Endothelial cell of umbilical vein (primary cell): ENCODE results near the gene EDAR. TPM values are rescaled to one million over a fixed set of nuclear protein-coding genes. Genes with fewer than 3 reads are reported as not detected.

Source experiments
- BruUV-seq: library from RNA; stranded (reverse); fragments of 400-500 nt; replicated peaks from 2 replicates; lab custom pipeline; 2021; lab: Mats Ljungman, UMichigan
- CTCF ChIA-PET: fragments of 300-600, 350-600 bp; sonication (Branson Sonifier 250); formaldehyde crosslinking; loops from one replicate; lab custom pipeline; 2021; ENCODE audit warnings: antibody characterized with exemption, inconsistent platforms; lab: Charles Lee
- POLR2A ChIA-PET: fragments of 300-600, 350-600 bp; sonication (Branson Sonifier 250); formaldehyde crosslinking; loops from one replicate; lab custom pipeline; 2021; ENCODE audit warnings: antibody characterized with exemption, inconsistent platforms; lab: Charles Lee
- DNase-seq: peaks from one replicate; pipeline ENCODE4 v3.0.0-alpha.2; 2011; ENCODE audit warnings: low read depth, low spot score
- FAIRE-seq: peaks from 2 replicates; lab custom pipeline; 2011; peaks lifted over from hg19 to GRCh38; lab: Jason Lieb, UNC
- H2AFZ ChIP-seq: 2 replicates; pipeline ENCODE4 v1.6.0; 2012; ENCODE audit warnings: low read depth, low read length, control low read depth, inconsistent platforms
- H3K27ac ChIP-seq: 2 replicates; pipeline ENCODE4 v1.5.1; 2011; ENCODE audit warnings: low read depth, mild to moderate bottlenecking, control low read depth, low read length, moderate library complexity; ENCODE audit not compliant: insufficient read depth
- H3K27me3 ChIP-seq, 2 experiments: 2 replicates each; pipeline versions ENCODE4 v1.6.0 to v1.6.1; 2011; ENCODE audit warnings: low read length in 2 of 2, mixed read lengths in 1 of 2; ENCODE audit not compliant: control insufficient read depth in 2 of 2, insufficient read depth in 2 of 2
- H3K36me3 ChIP-seq, 2 experiments: 2 replicates in 1 of 2; 3 replicates in 1 of 2; pipeline ENCODE4 v1.5.1; 2011; ENCODE audit warnings: low read length in 2 of 2, mild to moderate bottlenecking in 1 of 2, moderate library complexity in 1 of 2; ENCODE audit not compliant: control insufficient read depth in 2 of 2, insufficient read depth in 2 of 2; ENCODE audit errors: extremely low read depth in 1 of 2
- H3K4me1 ChIP-seq: 3 replicates; pipeline ENCODE4 v1.5.1; 2011; ENCODE audit warnings: mild to moderate bottlenecking, low read length; ENCODE audit not compliant: control insufficient read depth, insufficient read depth; ENCODE audit errors: extremely low read depth
- H3K4me2 ChIP-seq: 2 replicates; pipeline ENCODE4 v1.6.1; 2011; ENCODE audit warnings: low read length, control low read depth, mixed read lengths; ENCODE audit not compliant: insufficient read depth
- H3K4me3 ChIP-seq, 3 experiments: fragments of 200-600 bp in 1 of 3; sonication (generic), shearing (Covaris generic) in 1 of 3; replicated peaks in 1 of 3; 2 replicates each; pipeline ENCODE4 v1.5.1; 2011 to 2016; ENCODE audit warnings: control low read depth in 3 of 3, low read length in 3 of 3, mild to moderate bottlenecking in 2 of 3, inconsistent platforms in 1 of 3, low read depth in 1 of 3, moderate library complexity in 1 of 3; ENCODE audit not compliant: insufficient read depth in 1 of 3
- H3K79me2 ChIP-seq: 2 replicates; pipeline ENCODE4 v1.6.0; 2012; ENCODE audit warnings: low read length, inconsistent platforms; ENCODE audit not compliant: control insufficient read depth, insufficient read depth
- H3K9ac ChIP-seq: replicated peaks from 2 replicates; pipeline ENCODE3; 2011; ENCODE audit warnings: low read length, control low read depth; ENCODE audit not compliant: insufficient read depth; ENCODE audit errors: extremely low read depth
- H3K9me1 ChIP-seq: replicated peaks from 3 replicates; pipeline ENCODE4 v1.6.0; 2011; ENCODE audit warnings: mild to moderate bottlenecking, low read length; ENCODE audit not compliant: control insufficient read depth, insufficient read depth; ENCODE audit errors: extremely low read depth
- H3K9me3 ChIP-seq: replicated peaks from 2 replicates; pipeline ENCODE4 v1.5.1; 2012; ENCODE audit warnings: low read length, inconsistent platforms; ENCODE audit not compliant: control insufficient read depth, insufficient read depth
- H4K20me1 ChIP-seq: replicated peaks from 2 replicates; pipeline ENCODE3; 2011; ENCODE audit warnings: mild to moderate bottlenecking, low read length; ENCODE audit not compliant: control insufficient read depth, insufficient read depth; ENCODE audit errors: extremely low read depth
- EZH2 ChIP-seq: IDR thresholded peaks from 2 replicates; pipeline ENCODE4 v1.6.1; 2012; ENCODE audit warnings: borderline replicate concordance, low read depth, mild to moderate bottlenecking, moderate library complexity, low read length, inconsistent platforms; ENCODE audit not compliant: severe bottlenecking
- FOS ChIP-seq: IDR thresholded peaks from 2 replicates; pipeline ENCODE4 v1.6.1; 2011; ENCODE audit warnings: mild to moderate bottlenecking, low read length, moderate library complexity, borderline replicate concordance; ENCODE audit not compliant: insufficient read depth
- GATA2 ChIP-seq: IDR thresholded peaks from 2 replicates; pipeline ENCODE4 v1.7.0; 2011; ENCODE audit warnings: low read depth, mild to moderate bottlenecking, moderate library complexity, mixed read lengths, low read length; ENCODE audit not compliant: insufficient read length, insufficient read depth
- JUN ChIP-seq: IDR thresholded peaks from 2 replicates; pipeline ENCODE4 v1.6.1; 2011; ENCODE audit warnings: borderline replicate concordance, low read depth; ENCODE audit not compliant: insufficient read length, insufficient read depth
- MYC ChIP-seq: IDR thresholded peaks from one replicate; pipeline ENCODE4 v1.6.1; 2011; ENCODE audit warnings: mild to moderate bottlenecking, low read depth, low read length
- POLR2A ChIP-seq: IDR thresholded peaks from 2 replicates; pipeline ENCODE4 v1.6.1; 2012; ENCODE audit warnings: low read depth, mild to moderate bottlenecking, control low read depth, low read length
- POLR2AphosphoS5 ChIP-seq: IDR thresholded peaks from 2 replicates; pipeline ENCODE4 v1.6.1; 2012; ENCODE audit warnings: low read depth, mild to moderate bottlenecking, control low read depth, low read length, moderate library complexity; ENCODE audit not compliant: insufficient read depth
- dilution Hi-C: fragments of 300-500 bp; cut with MboI; formaldehyde crosslinking; loops from one replicate; pipeline ENCODE4 v1.15.0; 2019; ENCODE audit warnings: low sequenced_read_pairs; ENCODE audit not compliant: extremely low pct_ligation_motif_present
- intact Hi-C: fragments of 100-400 bp; cut with micrococcal nuclease; formaldehyde crosslinking; loops from one replicate; pipeline ENCODE4 v1.10.0; 2022
- polyA plus RNA-seq, 4 experiments: library from polyadenylated mRNA; depleted of rRNA in 3 of 4; stranded (reverse) in 3 of 4; unstranded in 1 of 4; fragments of >200 nt; gene quantifications; 2 replicates each; pipeline versions ENCODE4 v1.2.1 to v1.2.3, GENCODE V29; 2011 to 2012; ENCODE audit warnings: missing spikeins in 1 of 4
- total RNA-seq: library from RNA; stranded (reverse); gene quantifications from 2 replicates; pipeline ENCODE4 v1.2.3, GENCODE V29; 2021
- TF ChIP-seq, protein P1 (sequence below), 2 donors: IDR thresholded peaks; 1 replicate in 1 of 2; 2 replicates in 1 of 2; pipeline ENCODE4 v1.5.1; 2011; ENCODE audit warnings: low read length in 2 of 2, mild to moderate bottlenecking in 2 of 2, moderate library complexity in 2 of 2, control low read depth in 1 of 2, inconsistent platforms in 1 of 2, low read depth in 1 of 2; ENCODE audit not compliant: insufficient read depth in 1 of 2; ENCODE audit errors: extremely low read depth in 1 of 2
- TF ChIP-seq, protein P2 (sequence below): IDR thresholded peaks from 2 replicates; pipeline ENCODE4 v1.6.1; 2011; ENCODE audit not compliant: insufficient read depth, insufficient read length

Gene EDAR
- total and polyA plus RNA-seq, 2 donors (not counting 3 experiments of a cell fraction or from before 2014, with no cell fraction given) = not detected

DNA sequence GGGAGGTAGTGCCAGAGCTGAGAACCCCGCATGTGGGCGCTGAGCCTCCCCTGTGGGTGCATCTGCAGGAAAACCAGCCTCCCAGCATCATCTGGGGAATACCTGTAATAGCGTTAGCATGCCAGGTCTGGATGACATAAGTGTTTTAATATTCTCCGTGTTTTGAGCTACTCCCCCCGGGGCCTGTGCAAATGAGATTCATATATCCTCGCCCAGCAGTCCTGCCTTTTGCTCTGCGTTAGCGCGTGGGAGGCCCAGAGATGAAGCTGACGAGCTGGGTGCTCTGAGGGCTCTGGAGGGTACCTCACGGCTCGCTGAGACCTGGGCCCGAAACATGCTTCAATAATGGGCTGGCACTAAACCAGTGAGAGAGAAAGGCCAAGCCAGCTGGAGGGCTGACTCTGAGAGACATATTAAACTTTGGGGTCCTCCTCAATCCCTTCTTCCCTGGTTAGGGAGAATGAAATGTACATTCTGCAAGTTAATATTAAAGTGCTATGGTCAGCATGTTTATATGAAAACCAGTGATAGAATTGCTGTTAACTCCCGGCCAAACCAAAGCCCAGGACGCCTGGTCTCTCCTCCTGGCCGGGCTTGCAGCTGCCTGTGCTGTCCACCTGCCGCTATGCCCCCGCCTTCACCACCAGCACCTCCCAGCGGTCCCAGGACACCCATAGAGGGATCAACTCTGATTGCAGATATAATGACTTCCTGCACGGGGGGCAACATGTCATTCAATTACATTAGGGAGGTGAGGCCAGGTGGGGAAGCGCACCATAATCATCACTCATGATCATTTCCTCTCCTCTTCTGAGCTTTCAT is 77.0 kb downstream of the EDAR start:
- H3K4me1 ChIP-seq = no peaks in the 10 kb centered on the region
- intact Hi-C loops (no loop called here), dilution Hi-C loops (no loop called here)
- no peak overlapping the region for H3K9ac ChIP-seq
- H3K36me3 ChIP-seq = no peaks in the 10 kb centered on the region
- POLR2A ChIA-PET = no interaction called here
- H3K4me2 ChIP-seq = no peak overlapping the region
- FAIRE-seq = no peak
- H3K4me3 ChIP-seq = no peak overlapping the region
- no peaks in the 10 kb centered on the region for H3K9me1 ChIP-seq
- no peak overlapping the region for H2AFZ ChIP-seq
- CTCF ChIA-PET = interaction anchor here (1.0 to 1.4 kb wide), 2 partner anchors 19 to 598 kb away, joined by 3 read pairs; no protein-coding TSS in a partner anchor
- no peaks in the 10 kb centered on the region for H3K9me3 ChIP-seq
- TF ChIP-seq, protein P1, sequence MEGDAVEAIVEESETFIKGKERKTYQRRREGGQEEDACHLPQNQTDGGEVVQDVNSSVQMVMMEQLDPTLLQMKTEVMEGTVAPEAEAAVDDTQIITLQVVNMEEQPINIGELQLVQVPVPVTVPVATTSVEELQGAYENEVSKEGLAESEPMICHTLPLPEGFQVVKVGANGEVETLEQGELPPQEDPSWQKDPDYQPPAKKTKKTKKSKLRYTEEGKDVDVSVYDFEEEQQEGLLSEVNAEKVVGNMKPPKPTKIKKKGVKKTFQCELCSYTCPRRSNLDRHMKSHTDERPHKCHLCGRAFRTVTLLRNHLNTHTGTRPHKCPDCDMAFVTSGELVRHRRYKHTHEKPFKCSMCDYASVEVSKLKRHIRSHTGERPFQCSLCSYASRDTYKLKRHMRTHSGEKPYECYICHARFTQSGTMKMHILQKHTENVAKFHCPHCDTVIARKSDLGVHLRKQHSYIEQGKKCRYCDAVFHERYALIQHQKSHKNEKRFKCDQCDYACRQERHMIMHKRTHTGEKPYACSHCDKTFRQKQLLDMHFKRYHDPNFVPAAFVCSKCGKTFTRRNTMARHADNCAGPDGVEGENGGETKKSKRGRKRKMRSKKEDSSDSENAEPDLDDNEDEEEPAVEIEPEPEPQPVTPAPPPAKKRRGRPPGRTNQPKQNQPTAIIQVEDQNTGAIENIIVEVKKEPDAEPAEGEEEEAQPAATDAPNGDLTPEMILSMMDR (IDR thresholded peaks at IDR 0.05; ENCODE audit: extremely low read depth in 1 of 2, insufficient read depth in 1 of 2, low read depth in 1 of 2, low read length in 2 of 2) = no peak
- H3K27ac ChIP-seq = no peak overlapping the region
- H4K20me1 ChIP-seq = no peaks in the 10 kb centered on the region
- H3K27me3 ChIP-seq = no peaks in the 10 kb centered on the region
- no peak for DNase-seq
- no TSS peak for BruUV-seq
- no peaks in the 10 kb centered on the region for H3K79me2 ChIP-seq

DNA sequence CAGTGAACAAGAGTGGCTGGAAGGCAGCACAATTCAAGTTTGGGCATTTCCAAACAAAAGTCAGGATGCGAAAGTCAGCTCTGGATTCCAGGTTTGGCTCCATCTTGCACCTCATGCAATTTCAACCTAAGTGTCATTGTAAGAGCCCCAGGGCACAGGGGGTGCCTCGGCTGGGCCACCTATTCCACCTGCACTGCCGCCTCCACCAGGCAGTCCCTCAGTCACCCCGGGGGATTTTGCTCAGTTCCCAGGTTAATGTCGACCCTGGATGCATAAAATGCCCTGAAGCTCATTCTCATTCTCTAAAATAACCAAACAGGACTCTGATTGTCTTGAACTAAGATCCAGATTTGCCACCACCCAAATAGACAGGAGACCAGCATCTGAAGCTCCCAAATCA is 77.6 kb downstream of the EDAR start:
- no peaks in the 10 kb centered on the region for H3K9me3 ChIP-seq
- intact Hi-C loops (no loop called here), dilution Hi-C loops (no loop called here)
- H3K4me2 ChIP-seq = no peak overlapping the region
- H3K4me3 ChIP-seq = no peak overlapping the region
- H4K20me1 ChIP-seq = no peaks in the 10 kb centered on the region
- no peak overlapping the region for H3K9ac ChIP-seq
- H3K36me3 ChIP-seq = no peaks in the 10 kb centered on the region
- no peaks in the 10 kb centered on the region for H3K79me2 ChIP-seq
- ChIA-PET CTCF (interaction anchor here (1.0 kb wide), 1 partner anchor 599 kb away, joined by 3 read pairs; no protein-coding TSS in a partner anchor), POLR2A (no interaction called here)
- no peak for TF ChIP-seq MYC
- TF ChIP-seq, protein P1 (IDR thresholded peaks at IDR 0.05; ENCODE audit: extremely low read depth in 1 of 2, insufficient read depth in 1 of 2, low read depth in 1 of 2, low read length in 2 of 2) = no peak
- TF ChIP-seq, protein P2, sequence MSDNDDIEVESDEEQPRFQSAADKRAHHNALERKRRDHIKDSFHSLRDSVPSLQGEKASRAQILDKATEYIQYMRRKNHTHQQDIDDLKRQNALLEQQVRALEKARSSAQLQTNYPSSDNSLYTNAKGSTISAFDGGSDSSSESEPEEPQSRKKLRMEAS = no peak
- no peak for TF ChIP-seq JUN
- no peak for TF ChIP-seq POLR2AphosphoS5
- TF ChIP-seq POLR2A = no peak
- TF ChIP-seq GATA2 = no peak
- no peak for TF ChIP-seq FOS
- no peak for TF ChIP-seq EZH2
- FAIRE-seq = no peak
- H3K27me3 ChIP-seq = no peaks in the 10 kb centered on the region
- no peak for DNase-seq
- H2AFZ ChIP-seq = no peak overlapping the region
- H3K27ac ChIP-seq = no peak overlapping the region
- no peaks in the 10 kb centered on the region for H3K9me1 ChIP-seq
- BruUV-seq = no TSS peak
- H3K4me1 ChIP-seq = no peaks in the 10 kb centered on the region
